GM19395 (cell line): ENCODE measurements around the gene TUT7.
"Not testable (repeated sequence)": the region's sequence is repeated elsewhere in the genome, so short reads cannot be mapped to it uniquely, and the experiment has no call there.

Experiments used
- ATAC-seq: cut with Tn5 transposase; IDR thresholded peaks from one replicate; pipeline ENCODE4 v1.9.1; 2021; ENCODE audit warnings: mild to moderate bottlenecking, moderate library complexity; ENCODE audit not compliant: unreplicated experiment

Gene TUT7, protein sequence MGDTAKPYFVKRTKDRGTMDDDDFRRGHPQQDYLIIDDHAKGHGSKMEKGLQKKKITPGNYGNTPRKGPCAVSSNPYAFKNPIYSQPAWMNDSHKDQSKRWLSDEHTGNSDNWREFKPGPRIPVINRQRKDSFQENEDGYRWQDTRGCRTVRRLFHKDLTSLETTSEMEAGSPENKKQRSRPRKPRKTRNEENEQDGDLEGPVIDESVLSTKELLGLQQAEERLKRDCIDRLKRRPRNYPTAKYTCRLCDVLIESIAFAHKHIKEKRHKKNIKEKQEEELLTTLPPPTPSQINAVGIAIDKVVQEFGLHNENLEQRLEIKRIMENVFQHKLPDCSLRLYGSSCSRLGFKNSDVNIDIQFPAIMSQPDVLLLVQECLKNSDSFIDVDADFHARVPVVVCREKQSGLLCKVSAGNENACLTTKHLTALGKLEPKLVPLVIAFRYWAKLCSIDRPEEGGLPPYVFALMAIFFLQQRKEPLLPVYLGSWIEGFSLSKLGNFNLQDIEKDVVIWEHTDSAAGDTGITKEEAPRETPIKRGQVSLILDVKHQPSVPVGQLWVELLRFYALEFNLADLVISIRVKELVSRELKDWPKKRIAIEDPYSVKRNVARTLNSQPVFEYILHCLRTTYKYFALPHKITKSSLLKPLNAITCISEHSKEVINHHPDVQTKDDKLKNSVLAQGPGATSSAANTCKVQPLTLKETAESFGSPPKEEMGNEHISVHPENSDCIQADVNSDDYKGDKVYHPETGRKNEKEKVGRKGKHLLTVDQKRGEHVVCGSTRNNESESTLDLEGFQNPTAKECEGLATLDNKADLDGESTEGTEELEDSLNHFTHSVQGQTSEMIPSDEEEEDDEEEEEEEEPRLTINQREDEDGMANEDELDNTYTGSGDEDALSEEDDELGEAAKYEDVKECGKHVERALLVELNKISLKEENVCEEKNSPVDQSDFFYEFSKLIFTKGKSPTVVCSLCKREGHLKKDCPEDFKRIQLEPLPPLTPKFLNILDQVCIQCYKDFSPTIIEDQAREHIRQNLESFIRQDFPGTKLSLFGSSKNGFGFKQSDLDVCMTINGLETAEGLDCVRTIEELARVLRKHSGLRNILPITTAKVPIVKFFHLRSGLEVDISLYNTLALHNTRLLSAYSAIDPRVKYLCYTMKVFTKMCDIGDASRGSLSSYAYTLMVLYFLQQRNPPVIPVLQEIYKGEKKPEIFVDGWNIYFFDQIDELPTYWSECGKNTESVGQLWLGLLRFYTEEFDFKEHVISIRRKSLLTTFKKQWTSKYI (N-terminal part only)

DNA sequence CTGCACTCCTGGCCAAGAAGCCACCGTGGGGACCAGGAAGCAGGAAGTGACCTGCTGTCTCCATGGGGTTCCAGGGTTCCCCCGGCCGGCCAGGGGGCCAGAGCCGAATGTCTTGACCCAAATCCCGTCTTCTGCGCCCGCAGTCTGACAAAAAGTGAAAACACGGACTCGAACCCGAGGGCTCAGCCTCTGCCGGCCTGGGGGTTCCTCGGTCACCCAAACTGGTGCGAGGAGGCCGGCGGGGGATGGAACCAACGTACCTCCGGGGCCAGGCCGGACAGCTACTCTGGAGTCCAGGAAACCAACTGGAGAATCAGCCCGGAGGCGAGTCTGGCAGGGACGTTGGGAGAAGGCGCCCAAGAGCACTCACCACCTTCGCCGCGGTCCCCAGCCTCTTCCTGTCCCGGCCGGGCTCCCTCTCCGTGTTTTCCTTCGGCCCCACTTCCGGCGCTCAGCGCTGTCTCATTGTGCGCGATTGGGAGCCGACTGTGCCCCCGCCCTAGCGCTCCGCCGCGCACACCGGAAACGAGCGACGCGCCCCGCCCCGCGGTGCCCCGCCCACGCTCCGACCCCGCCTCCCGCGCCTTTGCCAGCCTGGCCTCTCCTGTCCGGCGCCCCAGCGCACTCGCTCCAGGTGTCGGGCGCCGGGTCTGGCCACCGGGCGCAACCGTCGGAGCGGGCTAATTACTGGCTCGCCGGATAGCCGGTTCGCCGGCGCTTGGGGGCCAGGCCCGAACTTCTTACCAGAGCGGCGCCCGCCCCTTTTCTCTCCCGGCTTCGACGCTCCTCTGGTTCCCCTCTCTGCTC, at the start of gene TUT7:
Gene TUT7, minus strand, starts transcription at position 400 of the 807 bp plus-strand sequence. CDS start 1,211 bp downstream, outside the sequence.
- ATAC-seq = peak; percentile 79

DNA sequence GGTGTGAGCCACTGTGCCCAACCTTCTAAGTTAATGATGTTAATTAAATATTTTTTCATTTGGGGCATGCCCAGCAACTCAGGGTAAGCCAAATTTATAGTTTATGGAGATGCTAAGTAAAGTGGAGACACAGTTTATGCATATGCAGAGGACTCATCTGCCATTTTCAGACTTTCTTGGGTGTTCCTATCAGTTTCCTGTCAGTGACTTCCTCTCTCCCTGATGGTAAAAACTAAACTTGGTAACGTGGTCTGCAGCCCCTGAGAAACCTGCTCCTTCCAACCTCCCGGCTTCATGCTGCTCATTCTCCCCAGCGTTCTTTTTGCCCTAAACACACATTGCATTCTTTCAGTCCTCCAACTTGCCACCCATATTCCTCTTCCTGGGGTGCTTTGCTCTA, 48.4 kb upstream of the TUT7 start:
- no peak for ATAC-seq

DNA sequence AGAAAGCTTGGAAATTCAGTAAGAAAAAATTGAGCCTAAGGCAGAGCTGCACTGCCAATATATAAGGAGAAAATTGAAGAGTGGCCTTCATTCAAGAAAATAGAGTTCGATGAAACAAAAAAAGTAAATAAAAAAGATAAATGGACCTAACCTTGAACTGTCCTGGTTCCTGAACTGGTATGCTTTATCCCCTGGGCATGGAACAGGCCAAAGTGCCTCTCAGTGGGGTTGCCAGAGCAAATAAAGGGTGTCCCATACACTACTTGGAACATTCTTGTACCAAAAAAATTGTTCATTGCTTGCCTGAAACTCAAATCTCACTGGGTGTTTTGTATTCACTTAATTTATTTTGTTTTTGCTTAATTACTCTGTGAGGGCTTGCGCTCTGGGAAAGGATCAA, 42.2 kb upstream of the TUT7 start:
- no peak for ATAC-seq

DNA sequence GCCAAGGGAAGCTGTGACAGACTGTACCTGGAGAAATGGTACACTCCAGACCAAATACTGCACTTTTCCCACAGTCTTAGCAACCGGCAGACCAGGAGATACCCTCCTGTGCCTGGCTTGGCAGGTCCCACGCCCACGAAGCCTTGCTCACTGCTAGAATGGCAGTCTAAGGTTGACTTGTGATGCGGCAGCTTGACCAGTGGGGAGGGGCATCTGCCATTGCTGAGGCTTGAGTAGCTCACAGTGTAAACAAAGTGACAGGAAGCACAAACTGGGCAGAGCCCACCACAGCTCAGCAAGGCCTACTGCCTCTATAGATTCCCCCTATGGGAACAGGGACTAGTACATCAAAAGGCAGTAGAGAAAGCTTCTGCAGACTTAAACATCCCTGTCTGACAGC, 36.0 kb upstream of the TUT7 start:
- not testable (repeated sequence) for ATAC-seq

DNA sequence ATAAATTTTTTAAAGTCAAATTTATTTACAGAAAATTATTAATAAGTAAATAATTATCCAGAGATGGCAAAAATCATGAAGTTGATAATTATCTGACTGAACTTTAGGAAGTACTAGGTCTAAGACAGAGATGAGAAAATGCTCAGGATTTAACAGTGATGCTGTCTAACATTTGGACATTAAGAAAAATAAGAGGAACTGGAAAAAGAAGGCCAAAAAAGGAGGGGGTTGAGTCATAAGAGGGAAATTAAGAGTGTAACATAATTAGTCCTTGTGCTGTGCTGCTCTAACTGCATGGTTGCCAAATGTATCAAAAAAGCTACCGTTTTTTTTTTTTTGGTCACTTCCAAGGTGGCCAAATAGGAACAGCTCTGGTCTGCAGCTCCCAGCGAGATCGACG, 35.4 kb upstream of the TUT7 start:
- no peak for ATAC-seq

DNA sequence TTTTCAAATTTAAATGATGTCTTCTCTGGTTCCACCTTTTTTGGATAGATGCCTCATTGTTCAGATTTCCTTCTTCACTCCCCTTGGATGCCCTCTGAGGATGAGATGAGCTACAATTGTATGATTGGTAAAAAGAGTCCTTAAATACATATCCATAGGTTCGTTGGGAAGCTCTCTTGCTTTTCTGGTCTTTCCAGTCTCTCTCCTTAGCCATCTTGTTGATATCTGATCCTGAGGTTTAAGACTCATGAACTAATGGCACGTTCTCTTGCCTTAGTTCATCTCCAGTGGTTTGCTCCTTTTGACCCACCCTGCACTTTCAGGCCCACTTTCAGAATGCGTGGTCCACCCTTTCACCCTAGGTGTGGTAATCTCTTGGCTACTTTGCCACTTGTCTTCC, 33.2 kb upstream of the TUT7 start:
- ATAC-seq = no peak

DNA sequence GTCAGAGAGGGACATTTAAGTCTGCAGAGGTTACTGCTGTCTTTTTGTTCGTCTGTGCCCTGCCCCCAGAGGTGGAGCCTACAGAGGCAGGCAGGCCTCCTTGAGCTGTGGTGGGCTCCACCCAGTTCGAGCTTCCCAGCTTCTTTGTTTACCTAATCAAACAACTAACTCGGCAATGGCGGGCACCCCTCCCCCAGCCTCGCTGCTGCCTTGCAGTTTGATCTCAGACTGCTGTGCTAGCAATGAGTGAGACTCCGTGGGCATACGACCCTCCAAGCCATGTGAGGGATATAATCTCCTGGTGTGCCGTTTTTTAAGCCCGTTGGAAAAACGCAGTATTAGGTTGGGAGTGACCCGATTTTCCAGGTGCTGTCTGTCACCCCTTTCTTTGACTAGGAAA, 28.8 kb upstream of the TUT7 start:
- not testable (repeated sequence) for ATAC-seq

DNA sequence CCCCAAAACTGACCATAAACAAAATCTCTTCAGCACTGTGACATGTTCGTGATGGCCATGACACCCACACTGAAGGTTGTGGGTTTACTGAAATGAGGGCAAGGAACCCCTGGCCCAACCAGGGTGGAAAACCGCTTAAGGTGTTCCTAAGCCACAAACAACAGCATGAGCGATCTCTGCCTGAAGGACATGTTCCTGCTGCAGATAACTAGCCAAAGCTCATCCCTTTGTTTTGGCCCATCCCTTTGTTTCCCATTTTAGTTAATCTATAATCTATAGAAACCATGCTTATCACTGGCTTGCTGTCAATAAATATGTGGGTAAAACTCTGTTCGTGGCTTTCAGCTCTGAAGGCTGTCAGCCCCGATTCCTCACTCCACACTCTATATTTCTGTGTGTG, 21.8 kb upstream of the TUT7 start:
- no peak for ATAC-seq

DNA sequence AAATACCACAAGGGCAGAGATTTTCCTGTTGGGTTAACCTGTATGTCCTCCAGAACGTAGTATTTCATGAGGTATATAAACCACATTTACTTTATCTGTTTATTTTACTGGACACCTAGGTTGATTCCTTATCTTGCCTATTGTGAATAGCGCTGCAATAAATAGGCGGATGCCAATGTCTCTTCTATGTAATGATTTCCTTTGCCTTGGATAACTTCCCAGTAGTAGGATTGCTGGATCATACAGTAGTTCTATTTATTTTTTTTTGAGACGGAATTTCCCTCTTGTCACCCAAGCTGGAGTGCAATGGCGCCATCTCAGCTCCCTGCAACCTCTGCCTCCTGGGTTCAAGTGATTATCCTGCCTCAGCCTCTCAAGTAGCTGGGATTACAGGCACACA, 15.6 kb upstream of the TUT7 start:
- no peak for ATAC-seq

DNA sequence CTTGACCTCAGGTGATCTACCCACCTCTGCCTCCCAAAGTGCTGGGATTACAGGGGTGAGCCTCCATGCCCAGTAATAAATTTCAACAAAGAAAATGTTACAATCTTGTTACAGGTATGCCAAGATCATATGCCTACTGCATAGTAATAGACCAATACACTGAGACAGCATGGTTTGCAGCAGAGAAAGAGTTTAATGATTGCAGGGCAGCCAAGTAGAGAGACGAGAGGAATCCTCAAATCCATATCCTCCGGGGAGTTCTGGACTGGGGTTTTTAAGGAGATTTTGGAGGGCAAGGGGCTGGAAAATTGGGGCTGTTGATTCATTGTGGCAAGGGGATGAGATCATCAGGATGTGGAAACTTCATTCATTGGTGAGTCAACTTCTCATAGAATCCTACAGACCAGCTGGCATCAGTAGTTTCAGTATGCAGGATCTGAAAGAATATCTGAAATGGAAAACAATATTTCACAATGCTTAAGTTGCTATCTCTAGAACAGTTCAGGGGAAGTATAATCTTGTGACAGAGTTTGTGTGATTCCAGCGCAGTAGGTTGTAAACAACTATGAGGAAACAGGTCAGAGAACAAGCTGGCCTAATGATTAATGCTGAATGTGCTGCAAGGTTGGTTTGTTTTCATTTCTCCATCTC, 14.8 kb upstream of the TUT7 start:
- ATAC-seq = no peak

DNA sequence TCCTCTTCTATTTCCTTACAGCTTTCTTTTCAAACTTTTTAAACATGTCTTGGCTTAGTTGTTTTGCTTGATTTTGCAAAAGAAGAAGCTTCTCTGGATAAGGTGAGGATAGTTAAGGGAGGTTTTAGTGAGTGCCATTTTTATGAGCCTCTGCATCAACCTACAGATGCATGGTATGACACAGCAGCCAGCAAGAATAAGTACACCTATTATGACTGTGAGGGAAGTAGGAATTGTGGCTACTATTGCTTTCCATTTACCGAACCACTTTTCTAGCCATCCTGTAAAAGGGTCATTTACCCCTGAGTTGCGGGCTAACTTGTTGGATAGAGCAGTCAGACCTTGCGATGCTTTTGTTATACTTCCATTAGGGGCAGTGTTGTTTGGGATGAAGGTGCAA, 7.0 kb upstream of the TUT7 start:
- ATAC-seq = no peak

DNA sequence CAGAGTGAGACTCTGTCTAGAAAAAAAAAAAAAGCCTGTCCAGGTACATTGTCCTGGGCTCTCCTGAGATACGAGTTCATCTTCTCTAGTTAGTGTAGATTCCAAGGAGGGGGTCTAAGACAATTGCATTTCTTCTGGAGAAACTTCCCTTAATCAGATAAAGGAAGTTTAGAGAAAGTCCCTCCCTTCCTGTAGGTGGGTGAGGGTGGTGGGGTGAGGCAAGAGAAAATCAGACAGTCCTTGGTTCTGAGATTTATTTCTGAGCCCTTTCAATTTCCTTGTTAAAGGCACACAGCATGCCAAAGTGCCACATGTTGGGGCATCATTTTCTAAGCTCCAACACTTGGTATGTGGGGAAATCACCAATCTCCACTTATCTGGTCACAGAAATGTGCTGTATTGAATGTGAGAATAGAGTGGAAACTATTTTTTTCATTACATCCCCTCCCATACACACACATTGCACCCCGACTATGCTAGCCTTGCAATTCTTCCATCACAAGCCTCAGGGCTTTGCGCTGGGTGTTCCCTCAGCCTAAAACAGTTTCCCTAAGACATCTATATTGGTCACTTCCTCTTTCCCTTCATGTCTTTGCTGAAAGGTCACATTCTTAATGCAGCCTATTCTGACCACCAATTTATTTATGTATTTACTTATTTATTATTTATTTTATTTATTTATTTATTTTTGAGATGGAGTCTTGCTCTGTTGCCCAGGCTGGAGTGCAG, 5.1 kb upstream of the TUT7 start:
- ATAC-seq = no peak

DNA sequence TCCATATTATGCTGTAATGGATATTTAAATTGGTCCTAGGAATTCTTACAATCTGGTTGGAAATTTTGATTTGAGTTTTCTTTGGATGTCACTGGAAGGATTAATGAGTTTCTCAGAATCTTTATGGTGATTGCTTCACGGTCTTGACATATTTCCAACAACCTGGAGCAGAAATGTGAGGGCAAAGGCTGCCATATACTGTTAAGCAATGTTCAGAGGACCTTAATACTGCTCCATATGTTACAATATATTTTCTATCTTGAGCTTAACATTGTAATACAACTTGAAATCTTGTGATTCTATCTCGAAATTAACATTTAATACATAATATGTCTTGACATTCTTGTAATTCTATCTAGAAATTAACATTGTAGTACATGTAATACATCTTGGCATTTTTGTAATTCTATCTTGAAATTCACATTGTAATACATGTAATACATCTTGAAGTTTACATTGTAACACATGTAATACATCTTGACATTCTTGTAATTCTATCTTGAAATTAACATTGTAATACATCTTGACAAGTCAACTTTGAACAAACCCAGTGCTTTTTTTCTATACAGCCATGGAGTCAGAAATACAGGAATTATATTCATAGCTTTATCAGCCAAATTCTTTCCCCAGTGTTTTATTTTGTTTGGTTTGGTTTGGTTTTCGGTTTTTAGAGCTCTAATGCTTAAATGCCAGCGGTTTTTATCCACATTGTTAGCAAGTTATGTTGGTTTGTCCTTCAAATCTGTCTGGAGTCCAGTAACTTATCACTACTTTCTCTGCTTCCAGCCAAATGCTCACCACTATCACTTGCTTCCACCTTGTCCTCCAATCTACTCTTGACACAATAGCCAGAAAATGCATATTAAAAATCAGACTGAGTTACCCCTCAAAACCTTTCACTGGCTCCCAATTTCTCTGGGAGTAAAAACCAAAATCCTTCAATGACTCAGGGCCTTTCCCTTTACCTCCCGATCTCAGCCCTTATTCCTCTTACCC, 3.0 kb upstream of the TUT7 start:
- no peak for ATAC-seq

DNA sequence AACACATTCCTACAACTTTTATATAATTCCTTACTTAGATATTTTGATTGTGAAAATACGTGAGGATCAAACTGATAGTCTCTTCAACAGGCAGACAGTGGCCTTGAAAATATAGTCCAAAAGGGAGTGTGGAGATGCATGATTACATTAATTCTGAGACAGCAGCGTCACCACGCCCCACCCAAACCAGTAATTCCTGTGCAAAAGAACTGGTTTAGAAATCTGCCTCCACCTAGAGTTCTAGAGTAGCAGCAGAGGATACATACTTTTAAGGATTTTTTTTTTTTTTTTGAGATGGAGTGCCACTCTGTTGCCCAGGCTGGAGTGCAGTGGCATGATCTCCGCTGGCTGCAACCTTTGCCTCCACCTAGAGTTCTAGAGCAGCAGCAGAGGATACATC, 1.6 kb upstream of the TUT7 start:
- no peak for ATAC-seq

DNA sequence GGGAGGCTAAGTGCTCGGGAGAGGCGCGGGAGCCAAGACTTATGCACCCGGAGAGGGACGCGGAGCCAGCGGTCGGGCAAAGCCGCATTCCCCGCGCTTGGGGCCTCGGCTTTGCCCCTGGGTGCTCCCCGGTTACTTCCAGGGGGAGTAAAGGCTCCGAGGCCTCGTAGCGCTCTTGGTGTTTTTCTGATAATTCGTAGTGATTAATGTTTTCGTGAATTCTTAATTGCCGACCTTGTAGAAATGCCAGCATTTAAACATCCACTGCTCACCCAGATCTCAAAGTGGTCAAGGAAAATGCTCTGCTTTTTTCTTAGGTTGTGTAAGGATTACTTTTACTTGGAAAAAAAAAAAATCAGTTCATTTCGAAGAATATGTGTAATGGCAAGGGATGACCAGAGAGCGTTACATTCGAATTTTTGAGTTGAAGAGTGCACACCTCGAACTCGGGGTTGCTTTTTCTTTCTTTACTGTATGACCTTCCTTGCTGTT, 654 bp upstream of the TUT7 start:
- no peak for ATAC-seq

DNA sequence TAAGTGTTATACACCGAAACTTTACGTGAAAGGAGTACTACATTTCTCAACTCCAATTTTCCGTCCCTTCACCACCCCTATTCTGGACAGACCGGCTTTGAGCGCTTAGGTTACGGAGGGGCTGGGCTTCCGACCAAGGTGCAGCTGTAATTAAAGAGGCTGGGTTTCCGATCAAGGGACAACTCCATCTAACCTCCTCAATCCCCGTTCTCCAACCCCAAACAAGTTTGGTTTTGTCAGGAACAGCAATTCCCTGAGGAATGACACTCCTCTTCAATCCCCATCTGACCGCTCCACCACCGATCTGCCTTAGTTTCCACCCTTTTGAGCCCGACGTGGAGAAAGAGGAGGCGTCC, 577 bp downstream of the TUT7 start:
- ATAC-seq = peak; percentile 15

DNA sequence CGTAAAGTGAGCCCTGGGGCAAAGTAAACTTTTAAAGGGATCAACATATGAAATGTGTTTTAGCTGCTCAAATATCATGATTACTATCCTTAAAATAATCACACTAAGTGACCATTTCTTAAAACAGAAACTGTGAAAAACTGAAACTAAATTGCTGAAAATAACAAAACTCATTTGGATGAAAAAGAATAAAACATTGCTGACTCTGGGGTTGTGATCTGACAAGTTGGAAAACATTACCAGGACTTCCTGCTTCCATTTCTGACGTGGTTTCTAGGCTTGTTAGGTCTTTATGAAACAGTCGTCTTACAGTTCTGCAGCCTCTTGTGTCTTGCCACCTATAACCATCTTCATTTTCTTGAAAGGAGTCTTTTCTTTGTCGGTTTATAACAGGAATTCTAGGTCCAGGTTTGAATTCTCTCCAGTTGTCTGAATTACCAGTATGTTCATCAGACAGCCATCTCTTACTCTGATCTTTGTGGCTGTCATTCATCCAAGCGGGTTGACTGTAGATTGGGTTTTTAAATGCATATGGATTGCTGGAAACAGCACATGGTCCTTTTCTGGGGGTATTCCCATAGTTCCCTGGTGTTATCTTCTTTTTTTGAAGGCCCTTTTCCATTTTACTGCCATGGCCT, 1.7 kb downstream of the TUT7 start:
- ATAC-seq = no peak
